GM19328 (cell line): Measurements from ENCODE around the gene CCDC181.
"Not testable (repeated sequence)": the region's sequence is repeated elsewhere in the genome, so short reads cannot be mapped to it uniquely, and the experiment has no call there.

Source experiments
- ATAC-seq: cut with Tn5 transposase; IDR thresholded peaks from one replicate; pipeline ENCODE4 v1.9.1; 2021; ENCODE audit warnings: mild to moderate bottlenecking, moderate library complexity; ENCODE audit not compliant: unreplicated experiment

The CCDC181 gene

DNA sequence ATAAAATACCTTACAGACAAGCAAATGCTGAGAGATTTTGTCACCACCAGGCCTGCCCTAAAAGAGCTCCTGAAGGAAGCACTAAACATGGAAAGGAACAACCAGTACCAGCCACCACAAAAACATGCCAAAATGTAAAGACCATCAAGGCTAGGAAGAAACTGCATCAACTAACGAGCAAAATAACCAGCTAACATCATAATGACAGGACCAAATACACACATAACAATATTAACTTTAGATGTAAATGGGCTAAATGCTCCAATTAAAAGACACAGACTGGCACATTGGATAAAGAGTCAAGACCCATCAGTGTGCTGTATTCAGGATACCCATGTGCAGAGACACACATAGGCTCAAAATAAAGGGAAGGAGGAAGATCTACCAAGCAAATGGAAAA lies 24.7 kb downstream of the CCDC181 start:
- ATAC-seq, result not testable (repeated sequence)

DNA sequence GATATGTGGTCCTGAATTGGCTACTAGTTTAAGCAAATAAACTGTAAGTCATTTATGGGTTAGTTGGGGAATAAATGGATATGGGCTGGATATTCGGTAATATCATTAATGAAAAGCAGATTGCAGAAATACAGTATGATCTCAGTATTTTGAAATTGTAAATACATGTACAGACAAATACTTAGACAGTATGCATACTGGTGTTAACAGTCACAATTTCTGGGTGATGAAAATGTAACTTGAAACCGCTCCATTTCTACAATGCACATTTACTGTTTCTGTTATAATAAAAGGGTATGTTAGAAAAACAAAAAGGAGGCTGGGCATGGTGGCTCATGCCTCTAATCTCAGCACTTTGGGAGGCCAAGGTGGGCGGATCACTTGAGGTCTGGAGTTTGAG lies 31.3 kb downstream of the CCDC181 start:
- ATAC-seq, result no peak

GRCh38 chr1:169392406-169392805 lies 34.9 kb downstream of the CCDC181 start:
- no peak for ATAC-seq

DNA sequence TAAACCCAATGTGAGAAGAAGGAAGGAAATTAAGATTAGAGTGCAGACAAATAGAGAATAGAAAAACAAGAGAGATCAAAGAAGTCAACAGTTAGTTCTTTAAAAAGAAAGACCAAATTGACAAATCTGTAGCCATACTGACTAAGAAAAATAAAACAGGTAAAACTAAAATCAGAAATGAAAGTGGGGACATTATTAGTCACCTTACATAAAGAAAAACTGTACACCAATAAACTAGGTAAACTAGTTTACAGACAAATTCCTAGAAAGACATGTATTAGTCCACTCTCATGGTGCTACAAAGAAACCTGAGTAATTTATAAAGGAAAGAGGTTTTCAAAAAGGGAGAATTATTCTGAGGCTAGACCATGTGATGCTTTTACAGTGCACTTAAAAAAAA lies 37.0 kb downstream of the CCDC181 start:
- no peak for ATAC-seq

DNA sequence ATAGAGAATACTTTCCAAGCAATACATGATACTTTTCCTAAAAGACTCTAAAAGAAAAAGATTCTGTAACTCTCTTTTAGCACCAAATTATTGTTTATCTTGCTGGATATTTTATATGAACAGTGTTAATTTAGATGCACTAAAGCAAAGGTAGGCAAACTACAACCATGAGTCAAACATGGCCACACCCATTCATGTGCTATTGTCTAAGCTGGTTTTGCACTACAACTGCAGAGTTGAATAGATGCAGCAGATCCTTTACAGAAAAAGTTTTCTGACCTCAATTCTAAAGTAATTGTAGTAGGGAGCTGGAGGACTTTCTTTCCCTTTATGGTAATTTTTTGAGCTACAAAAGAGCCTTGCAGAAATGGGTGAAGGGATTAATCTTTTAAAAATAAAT lies 39.9 kb downstream of the CCDC181 start:
- ATAC-seq, result no peak

DNA sequence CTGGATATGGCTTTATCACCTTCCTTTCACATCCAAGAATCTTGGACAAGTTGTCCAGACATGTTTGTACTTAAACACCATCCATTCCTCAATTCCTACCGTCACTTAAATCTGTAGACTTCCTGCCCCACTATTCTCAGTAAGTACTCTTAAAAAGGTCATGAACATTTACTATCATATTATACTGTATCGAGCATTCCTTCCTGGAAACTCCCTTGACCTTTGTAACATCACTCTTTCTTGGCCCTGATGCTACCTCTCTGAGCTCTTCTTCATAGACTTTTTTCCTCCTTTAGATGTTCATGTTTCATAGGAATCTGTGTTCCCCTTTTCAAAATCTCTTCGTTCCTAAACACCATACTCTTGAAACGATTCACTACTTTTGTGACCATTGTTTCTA lies 43.8 kb downstream of the CCDC181 start:
- no peak for ATAC-seq

DNA sequence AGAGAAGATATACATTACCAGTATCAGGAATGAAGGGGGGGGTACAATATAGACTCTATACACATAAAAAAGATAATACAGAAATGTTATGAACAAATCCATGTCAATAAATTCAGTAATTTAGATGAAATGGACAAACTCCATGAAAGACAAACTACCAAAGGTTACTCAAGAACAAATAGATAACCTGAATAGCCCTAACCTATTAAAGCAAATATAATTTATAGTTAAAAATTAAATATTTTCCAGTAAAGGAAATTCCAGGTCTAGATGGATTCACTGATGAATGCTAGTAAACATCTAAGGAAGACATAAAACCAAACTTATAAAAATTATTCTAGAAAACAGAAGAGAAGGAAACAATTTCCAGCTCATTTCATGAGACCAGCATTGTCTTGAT lies 46.1 kb downstream of the CCDC181 start:
- no peak for ATAC-seq

DNA sequence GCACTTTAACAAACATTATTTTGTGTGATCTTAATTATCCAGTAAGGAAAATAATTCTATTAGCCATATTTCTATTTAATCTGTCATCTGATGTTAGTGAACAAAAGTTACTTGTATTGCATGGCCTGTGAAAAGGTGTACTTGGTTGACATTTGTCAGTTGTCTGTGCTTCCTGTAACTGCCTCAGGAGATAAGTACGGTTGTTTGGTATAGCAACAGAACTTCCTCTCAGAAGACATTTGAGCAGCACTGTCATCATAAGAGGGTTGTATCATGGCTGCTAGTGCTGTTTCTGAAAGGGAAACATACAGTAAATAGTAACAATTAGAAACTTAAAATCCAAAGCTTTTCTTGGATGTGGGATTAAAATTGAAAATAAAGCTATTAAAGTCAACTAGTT lies 55.9 kb downstream of the CCDC181 start:
- ATAC-seq, result no peak

DNA sequence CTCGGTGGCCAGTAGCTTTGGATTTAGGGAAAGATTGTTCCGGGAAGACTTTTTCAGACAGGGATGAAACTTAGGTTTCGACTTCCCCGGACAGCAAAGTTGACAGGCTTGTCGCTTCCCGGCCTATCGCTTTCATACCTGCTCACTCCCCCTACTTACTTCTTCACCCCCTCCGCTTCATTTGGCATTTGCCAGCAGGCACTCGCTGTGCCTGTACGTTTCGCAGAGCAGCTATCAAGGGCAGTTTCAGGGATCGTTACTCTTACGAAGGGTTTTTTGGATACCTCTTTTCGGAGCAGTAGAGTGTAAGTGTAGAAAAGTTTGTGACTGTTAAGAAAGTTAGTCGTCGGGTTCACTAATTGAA lies 58.9 kb downstream of the CCDC181 start:
- no peak for ATAC-seq

DNA sequence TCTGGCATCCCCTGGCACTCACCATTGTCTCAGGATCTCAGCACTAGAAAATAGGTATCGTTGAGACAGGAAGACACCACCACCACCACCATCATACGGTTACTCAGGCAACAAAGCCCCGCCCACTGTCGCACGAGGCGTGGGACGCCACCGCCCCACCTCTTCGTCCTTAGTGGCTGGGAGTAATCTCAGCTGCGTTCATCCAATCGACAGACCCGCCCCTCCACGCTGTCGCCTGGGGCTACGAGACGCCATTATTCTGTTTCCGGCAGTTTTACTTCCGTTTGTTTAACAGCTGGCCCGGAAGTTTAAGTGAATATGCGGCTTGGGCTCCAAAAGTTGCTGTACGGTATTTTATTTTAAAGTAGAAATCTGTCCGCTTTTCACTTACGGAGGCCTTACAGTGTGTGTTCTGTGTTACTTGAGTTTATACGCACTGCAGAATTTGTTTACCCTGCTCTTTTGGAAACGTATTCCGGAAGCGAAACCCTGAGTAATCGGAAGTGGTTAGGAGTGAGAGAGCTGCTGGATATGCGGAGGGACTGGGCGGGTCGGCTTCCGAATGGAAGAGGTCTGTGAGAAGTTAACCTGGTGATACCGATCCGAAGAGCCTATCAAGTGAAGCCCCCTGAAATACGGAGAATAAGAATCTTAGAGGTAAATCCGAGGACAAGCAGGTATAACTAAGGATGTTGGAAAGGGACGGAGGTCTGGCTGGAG lies 59.4 kb downstream of the CCDC181 start, which contains the start of the genes BLZF1 and NME7:
Gene BLZF1, plus strand, starts transcription at position 510 of the 720 bp plus-strand sequence. CDS start 1,328 bp downstream, outside the sequence.
Gene NME7, minus strand, starts transcription at position 112 of the 720 bp plus-strand sequence. Its CDS starts 87 bp downstream, at position 25.
- ATAC-seq, result peak; percentile 98

- no peak for ATAC-seq
Observed at GRCh38 chr1:169367096-169367685, 60.1 kb downstream of the CCDC181 start.

- ATAC-seq, result no peak
Observed at GRCh38 chr1:169364948-169365347, 62.3 kb downstream of the CCDC181 start.

DNA sequence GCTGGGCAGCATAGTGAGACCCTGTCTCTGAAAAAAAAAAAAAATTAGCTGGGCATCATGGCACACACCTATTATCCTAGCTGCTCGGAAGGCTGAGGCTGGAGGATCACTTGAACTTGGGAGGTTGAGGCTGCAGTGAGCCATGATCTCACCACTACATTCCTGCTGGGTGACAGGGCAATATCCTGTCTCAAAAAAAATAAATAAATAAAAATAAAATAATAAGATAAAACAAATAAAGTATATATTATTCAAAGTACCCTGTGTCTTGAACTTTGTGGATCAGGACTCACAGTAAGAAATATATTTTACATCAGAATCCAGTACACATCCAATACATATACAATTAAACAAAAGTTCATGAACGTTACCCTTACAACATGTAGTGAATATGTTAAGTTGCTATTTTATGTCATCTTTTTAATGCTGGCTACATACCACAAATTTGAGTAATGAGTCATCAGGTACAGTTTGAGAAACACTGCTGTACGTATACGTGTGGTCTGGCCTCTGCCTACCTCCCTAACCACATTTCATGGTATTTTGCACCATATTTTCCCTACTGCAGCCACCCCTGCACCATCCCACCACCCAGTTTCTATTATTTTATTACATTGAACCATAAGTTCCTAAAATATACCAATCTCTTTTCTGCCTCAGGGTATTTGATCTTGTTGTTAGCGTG lies 64.1 kb downstream of the CCDC181 start:
- ATAC-seq, result peak; percentile 23

DNA sequence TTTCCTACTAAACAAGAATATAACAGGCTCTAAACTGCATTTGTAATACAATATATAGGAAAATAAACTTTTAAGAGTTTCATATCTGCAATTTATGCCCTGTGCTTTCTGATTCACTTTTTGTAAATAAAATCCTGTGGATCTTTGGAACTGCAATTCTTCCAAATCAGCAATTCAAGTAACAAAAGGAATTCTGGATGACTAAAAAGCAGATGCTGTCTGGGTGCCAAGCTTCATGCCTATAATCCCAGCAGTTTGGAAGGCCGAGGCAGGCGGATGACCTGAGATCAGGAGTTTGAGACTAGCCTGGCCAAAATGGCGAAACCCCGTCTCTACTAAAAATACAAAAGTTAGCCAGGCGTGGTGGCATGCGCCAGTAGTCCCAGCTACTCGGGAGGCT lies 66.0 kb downstream of the CCDC181 start:
- ATAC-seq, result no peak

DNA sequence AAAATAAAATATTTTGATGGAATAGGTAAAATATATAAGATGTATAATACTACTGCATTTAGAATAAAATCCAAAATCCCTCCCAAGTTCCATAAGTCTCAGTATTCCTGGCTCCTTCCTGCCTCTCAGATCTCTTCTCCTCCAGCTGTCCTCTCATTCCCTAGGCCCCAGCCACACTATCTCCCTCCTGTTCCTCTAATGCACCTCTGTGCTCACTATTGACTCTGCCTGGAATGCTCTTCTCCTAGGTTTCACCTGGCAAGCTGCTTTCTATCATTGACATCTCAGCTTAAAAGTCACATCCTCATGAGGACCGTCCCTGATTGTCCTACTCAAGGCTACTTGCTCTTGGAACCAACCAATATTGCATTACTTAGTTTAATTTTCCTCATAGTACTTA lies 66.9 kb downstream of the CCDC181 start:
- ATAC-seq, result no peak

DNA sequence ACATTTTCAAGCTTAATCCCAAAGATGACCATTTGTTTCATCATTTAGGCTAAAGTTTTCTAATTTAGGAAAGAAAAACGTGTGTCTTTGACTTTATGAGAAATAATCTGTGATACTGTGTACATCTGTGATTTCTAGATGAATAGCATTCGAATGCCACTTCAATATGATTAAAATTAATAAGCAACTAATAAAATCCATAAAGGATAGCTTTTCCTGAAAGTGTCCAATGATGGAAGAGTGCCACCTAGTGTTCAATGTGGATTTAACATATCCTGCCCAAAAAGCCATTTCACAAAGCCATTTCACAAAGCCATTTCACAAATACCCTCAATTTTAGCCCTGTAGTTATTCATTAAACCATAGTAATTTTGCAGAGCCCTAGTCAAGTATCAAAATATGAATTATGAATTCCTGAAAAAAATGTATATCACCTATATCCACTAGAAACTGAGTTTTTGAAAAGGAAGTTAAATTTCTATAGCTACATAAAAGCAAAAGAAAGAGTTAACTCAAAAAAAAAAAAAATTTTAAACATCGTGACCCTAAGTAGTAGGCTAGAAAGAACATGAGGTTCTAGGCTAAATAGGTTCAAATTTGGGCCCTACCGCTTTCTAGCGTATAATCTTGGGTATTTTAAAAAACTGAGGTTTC lies 78.8 kb downstream of the CCDC181 start:
- ATAC-seq, result no peak

DNA sequence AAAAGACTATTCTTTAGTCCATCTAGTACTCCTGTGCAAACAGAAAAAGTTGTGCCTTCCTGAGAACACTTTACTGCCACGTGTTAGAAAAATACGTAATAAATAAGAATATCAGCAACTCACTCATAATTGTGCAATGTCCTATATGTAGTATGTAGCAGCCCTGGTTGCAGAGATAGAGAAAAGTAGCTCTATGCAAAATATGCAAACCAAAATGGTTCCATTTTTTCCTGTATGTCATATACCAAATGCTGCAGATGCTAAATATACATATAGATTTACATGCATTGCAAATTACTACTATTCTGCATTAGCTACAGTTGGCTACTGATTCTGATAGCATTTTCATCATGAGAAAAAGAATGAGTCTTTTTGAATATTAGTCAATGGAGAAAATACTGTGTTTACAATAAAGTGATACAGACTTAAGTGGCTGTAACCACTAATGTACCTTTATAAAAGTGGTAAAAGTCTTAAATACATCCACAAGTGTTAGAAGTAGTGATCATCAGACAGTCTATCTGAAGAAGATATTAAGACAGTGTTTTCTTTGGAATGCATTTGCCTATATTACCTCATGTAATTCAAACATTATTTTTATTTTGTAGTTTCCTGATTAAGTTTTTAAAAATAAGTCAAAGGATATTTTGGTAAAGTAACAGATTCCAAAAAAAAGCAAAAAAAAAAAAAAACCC lies 79.4 kb downstream of the CCDC181 start:
- no peak for ATAC-seq

- no peak for ATAC-seq
Observed at GRCh38 chr1:169346036-169346589, 81.2 kb downstream of the CCDC181 start.

DNA sequence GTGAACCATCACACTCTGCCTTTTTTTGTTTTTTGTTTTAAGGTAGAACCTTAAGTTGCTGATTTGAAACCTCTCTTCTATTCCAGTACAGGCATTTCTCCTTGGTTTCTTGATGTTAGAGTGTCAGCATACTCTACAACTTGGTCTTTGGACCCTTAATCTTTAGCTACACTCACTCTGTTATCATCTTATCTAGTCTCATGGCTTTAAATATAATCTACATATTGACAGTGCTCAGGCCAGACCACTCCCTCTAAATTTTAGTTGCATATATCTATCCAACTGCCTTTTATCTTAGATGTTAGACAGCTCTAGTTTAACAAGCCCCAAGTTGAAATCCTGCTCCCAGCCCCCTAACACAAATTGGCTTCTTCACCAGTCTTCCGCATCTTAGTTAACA lies 81.8 kb downstream of the CCDC181 start:
- ATAC-seq, result no peak
